ENCODE measurements around the gene NUDT22.

Gene NUDT22

GRCh38 chr11:64258946-64259532 is 33.0 kb downstream of the NUDT22 start:
- DNase-seq: no peak

- DNase-seq: no peak
Measured at GRCh38 chr11:64259533-64260067, 33.5 kb downstream of the NUDT22 start.

GRCh38 chr11:64260147-64260708 is 34.2 kb downstream of the NUDT22 start:
- DNase-seq: no peak

GRCh38 chr11:64261556-64262080 is 35.5 kb downstream of the NUDT22 start:
- no peak for DNase-seq

- DNase-seq: no peak
Measured at GRCh38 chr11:64262271-64263002, 36.4 kb downstream of the NUDT22 start.

- no peak for DNase-seq
Measured at GRCh38 chr11:64263021-64263946, 37.2 kb downstream of the NUDT22 start.

GRCh38 chr11:64263947-64264317 is 37.9 kb downstream of the NUDT22 start:
- no peak for DNase-seq

GRCh38 chr11:64264371-64264852 is 38.3 kb downstream of the NUDT22 start:
- no peak for DNase-seq

GRCh38 chr11:64265176-64266160 is 39.4 kb downstream of the NUDT22 start:
- DNase-seq: no peak

GRCh38 chr11:64266339-64266738 is 40.3 kb downstream of the NUDT22 start:
- DNase-seq: no peak

GRCh38 chr11:64267207-64267945 is 41.3 kb downstream of the NUDT22 start:
- DNase-seq: no peak

- DNase-seq: no peak
Measured at GRCh38 chr11:64268025-64268892, 42.2 kb downstream of the NUDT22 start.

GRCh38 chr11:64268893-64269539 is 42.9 kb downstream of the NUDT22 start:
- no peak for DNase-seq

GRCh38 chr11:64269540-64270220 is 43.6 kb downstream of the NUDT22 start:
- DNase-seq: peak; percentile 92 to 95 (median 94)

- DNase-seq: no peak
Measured at GRCh38 chr11:64275031-64275800, 49.1 kb downstream of the NUDT22 start.

- DNase-seq: no peak
Measured at GRCh38 chr11:64275841-64276240, 49.8 kb downstream of the NUDT22 start.

GRCh38 chr11:64276653-64277431 is 50.8 kb downstream of the NUDT22 start:
- DNase-seq: no peak

Measured in activated naive CD4-positive, alpha-beta T cell (primary cell).